Adrenal gland (tissue), 5 donors: Measurements from ENCODE around the gene PTPRN2.

Source experiments
- POLR2A ChIP-seq, 2 donors: fragments of 450-650 bp; IDR thresholded peaks; one replicate each; pipeline ENCODE4 v1.6.1; 2017; ENCODE audit warnings: antibody characterized with exemption in 2 of 2, mild to moderate bottlenecking in 2 of 2, moderate library complexity in 1 of 2
- TF ChIP-seq, protein P1 (sequence below), 6 experiments: fragments of 450-650 bp in 4 of 6; fragments of 200-600 bp in 2 of 6; sonication (generic) in 1 of 6; IDR thresholded peaks; 1 replicate in 5 of 6; 2 replicates in 1 of 6; pipeline versions ENCODE4 v1.5.1 to v1.8.0; 2016 to 2021; ENCODE audit warnings: antibody characterized with exemption in 6 of 6, mild to moderate bottlenecking in 2 of 6, moderate library complexity in 1 of 6
- donor health status: DM: no; HTN: no; CAD: no.

DNA sequence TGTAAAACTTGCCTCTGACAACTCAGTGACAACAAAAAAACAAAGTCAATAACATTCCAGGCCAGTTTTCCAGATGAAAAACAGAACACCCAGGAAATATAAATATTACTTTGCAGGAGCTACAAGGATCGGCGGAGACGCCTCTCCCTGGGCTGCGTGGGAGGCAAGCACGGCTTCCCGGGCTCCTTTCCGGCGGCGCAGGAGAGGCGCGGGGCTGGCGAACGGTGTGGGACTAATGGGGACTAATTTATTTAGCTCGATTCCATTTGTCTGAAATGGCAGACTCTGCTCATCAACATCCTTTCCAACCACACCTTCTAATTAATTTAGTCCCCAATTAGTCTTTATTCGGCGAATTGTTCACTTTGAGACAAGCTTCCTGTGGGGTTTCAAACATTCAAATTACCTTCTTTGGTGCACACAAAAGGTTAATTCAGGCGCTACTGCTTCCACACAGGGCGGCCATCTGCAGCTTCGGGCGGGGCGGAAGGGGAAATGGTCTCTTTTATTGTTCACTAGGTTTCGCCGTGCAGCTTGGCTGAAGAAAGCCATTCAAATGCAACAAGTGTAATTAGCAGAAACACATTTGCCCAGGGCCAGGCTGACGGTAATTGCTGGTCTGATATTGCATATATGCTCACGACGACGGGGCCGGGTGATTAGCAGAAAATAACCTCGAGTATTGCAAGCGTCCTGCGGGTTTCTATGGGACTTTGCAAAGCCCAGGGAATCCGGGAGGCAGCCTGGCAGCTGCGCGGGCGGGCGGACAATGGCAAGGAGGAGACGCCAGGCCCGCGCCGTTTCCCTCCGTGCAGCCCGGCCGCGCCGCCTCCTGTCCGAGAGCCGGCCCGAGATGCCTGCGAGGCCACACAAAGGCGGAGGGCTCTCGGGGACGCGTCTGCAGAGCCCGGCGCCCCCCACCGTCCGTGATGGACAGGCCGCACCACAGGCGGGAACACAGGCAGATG is 270.1 kb downstream of the PTPRN2 start:
- no peak for TF ChIP-seq POLR2A (IDR thresholded peaks at IDR 0.05)
- TF ChIP-seq, protein P1, sequence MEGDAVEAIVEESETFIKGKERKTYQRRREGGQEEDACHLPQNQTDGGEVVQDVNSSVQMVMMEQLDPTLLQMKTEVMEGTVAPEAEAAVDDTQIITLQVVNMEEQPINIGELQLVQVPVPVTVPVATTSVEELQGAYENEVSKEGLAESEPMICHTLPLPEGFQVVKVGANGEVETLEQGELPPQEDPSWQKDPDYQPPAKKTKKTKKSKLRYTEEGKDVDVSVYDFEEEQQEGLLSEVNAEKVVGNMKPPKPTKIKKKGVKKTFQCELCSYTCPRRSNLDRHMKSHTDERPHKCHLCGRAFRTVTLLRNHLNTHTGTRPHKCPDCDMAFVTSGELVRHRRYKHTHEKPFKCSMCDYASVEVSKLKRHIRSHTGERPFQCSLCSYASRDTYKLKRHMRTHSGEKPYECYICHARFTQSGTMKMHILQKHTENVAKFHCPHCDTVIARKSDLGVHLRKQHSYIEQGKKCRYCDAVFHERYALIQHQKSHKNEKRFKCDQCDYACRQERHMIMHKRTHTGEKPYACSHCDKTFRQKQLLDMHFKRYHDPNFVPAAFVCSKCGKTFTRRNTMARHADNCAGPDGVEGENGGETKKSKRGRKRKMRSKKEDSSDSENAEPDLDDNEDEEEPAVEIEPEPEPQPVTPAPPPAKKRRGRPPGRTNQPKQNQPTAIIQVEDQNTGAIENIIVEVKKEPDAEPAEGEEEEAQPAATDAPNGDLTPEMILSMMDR (IDR thresholded peaks at IDR 0.05) = no peak
